Measurements from ENCODE around the gene ADAMTS9.

Gene ADAMTS9

DNA sequence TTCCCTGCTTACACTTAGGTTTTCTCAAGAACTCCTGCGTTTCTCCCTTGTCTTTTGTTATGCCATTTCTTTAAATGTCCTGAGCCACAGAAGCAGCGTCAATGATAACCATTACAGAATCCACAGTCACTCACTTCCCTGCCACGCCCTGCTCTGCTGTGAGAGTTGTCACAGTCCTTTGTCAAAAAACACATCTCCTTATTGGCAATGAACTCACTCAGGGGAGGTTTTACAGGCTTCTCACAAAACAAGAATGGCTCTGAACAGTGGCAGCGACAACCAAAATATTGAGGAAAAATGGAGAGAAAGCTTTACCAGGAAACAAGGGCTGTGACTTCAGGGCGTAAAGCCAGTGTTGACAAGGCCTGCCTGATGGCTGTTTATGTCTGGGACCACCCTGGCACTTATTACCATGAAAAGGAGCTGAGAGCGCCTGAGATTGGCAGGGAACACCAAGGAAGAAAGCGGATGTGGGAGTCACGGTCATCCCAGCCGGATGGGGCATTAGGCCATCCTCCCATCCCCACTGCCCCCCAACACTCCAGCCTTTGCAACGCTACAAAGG lies 111.5 kb downstream of the ADAMTS9 start:
- DNase-seq (ENCODE audit: low read depth in 1 of 2, low spot score in 1 of 2): no peak

DNA sequence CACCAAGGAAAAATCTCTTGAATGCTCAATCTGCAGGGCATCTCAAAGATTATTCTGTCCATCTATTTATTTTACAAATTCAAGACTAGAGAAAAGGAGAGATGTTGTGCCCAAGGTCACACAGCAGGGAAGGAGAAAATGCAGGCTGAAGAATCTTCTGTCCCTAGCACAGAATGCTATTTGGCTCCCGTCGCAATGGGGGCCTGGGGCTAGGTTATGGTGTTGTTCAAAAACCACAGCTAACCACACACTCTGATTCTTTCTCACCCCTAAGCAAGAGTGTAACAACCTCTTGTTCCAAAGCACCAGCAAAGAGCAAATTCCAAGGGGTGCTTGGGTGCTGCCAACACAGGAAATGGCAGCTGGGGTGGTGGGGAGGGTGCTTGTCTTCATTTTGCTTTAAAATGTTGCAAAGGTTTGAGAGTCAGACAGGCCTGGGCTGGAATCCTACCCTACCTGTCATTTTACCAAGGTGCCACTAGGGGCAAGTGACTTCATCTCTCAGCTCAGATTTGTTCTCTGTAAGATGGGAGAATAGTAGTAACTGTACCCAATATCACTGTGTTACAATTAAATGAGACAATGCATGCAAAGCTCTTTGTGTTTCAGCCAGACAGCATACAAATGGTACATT lies 112.5 kb downstream of the ADAMTS9 start:
- DNase-seq (ENCODE audit: low read depth in 1 of 2, low spot score in 1 of 2): no peak

DNA sequence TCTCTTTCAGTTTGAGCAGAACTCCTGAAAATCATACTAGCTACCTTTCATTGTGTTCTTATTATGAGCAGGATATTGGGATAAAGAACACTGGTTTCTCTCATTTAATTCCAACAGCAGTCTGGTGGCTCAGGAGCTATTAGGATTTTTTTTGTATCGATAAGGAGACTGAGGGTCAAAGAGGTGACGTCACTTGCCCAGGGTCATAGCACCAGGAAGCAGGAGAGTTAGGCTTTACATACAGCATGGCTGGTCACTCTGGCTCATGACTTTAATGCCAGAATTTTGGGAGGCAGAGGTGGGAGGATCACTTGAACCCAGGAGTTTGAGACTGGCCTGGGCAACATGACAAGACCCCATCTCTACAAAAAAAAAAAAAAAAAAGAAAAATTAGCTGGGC lies 113.6 kb downstream of the ADAMTS9 start:
- DNase-seq (ENCODE audit: low read depth in 1 of 2, low spot score in 1 of 2): no peak

DNA sequence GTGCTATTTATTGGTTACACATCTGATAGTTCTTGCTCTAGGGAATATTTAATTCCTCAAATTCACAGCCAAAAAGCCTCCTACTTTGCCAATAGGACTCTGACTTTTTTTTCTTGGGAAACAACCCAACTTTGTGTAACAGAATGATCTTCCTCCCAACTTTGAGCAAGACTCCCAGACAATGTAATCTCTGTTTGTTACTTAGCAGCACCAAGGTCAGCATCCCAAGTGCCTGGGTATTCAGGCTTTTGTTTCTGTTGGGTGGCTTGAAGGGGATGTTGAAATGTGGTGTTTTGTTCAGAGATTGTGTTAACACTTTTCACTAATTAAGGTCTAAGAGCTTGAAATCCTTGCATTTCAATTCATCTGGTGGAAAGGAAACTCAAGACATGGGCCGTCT lies 115.8 kb downstream of the ADAMTS9 start:
- DNase-seq (ENCODE audit: low read depth in 1 of 2, low spot score in 1 of 2): no peak

DNA sequence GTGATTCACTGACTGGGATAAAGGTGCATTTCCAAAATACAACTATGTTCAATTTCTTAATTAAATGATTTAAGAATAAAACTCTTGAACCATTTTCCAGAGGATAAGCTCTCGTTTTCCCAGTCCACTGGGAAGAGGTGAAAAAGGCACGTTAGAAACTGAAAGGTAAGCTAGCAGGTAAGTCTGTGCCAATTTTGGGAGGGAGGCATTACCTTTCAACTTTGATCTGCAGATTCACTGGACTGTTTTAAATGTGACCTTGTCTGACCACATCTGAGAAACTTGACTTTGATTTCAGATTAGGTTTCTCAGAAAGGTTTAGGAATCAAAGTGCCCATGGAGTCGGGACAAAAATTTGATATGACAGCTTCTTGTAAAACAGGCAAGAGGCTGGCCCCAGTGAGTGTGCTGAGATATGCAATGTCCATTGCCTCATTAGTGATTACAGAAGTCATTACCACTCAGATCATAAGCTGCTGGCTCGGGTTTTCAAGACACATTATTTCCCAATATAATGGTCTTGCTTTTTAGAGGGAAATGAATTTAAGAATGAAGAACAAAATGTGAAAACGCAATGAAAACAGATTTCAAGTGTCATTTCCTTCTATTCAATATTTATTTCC lies 118.8 kb downstream of the ADAMTS9 start:
- DNase-seq (ENCODE audit: low read depth in 1 of 2, low spot score in 1 of 2): no peak

DNA sequence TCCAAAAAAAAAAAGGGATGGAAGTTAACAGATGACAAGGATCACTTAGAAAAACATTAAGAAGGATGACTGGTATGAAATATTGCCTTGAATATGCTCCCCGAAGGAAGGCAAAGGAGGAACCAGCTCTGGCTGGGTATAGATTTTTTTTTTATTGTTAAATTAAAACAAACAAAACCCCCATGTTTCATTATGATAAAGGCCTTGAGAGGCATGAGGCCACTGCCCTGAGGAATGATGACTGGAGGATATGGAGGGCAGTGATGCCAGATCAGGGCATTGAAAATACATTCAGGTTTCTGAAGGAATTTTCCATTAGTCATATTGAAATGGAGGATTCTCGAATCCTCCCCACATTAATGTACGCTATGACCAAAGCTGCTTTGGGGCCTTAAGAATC lies 120.9 kb downstream of the ADAMTS9 start:
- DNase-seq (ENCODE audit: low read depth in 1 of 2, low spot score in 1 of 2): no peak

DNA sequence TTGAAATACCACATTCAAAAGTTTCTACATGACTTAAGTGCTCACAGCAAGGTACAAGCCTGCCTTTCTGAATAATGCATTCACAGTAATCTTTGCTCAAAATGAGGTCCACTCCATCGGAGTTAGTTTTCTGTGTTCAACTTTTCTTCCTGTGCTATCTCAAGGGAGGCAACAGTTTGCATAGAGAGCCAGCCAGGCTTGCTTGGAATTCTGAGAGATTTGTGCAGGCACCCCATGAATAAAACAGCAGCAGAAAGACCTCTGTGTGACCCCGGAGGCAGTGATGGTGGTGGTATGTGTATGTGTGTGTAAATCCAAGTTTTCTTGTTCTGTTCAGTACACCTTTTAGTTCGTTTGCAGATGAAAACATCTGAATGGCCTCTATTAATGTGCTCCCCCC lies 124.0 kb downstream of the ADAMTS9 start:
- DNase-seq (ENCODE audit: low read depth in 1 of 2, low spot score in 1 of 2): no peak

DNA sequence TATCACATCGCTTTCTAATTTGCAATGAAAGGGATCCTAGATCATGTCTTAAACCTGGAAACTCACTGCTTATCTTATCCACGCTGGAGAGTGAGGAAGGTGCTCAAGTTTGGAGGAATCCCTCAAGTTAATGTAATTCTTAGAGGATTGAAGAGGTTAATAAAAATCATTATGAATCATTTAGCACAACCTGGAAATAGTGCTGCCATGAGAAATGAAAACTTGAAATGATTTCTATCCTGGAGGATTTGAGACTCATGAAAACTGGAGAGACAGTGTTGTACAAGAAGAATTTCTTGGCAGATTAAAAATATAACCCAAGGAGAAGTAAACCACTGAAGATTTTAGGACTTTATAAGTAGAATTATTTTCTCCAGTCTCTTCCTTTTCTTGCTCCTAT lies 125.9 kb downstream of the ADAMTS9 start:
- DNase-seq (ENCODE audit: low read depth in 1 of 2, low spot score in 1 of 2): no peak

DNA sequence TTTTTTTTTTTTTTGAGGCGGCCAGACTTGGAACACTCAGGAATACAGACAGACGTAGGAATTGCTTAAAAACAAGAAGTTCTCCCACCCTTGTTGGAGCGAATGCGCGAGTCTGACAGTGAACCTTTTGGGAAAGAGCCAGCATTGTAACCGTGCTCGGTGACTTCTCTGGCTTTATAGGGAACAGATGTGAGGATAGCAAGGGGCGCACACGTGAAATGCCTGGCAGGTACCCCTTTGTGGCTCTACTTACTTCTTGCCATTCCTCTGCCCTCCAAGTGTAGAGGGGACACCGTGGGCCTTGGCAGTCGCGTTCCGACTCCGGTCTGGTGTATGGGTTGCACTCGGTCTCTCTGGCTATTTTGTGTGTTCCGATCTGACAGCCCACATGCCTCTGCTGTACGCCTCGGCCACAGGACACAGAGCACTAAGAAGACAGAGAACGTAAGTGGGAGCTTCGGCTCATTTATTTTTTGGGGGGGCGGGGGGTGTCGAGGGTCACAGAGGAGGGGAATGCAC lies 126.4 kb downstream of the ADAMTS9 start:
- no peak for DNase-seq (ENCODE audit: low read depth in 1 of 2, low spot score in 1 of 2)

DNA sequence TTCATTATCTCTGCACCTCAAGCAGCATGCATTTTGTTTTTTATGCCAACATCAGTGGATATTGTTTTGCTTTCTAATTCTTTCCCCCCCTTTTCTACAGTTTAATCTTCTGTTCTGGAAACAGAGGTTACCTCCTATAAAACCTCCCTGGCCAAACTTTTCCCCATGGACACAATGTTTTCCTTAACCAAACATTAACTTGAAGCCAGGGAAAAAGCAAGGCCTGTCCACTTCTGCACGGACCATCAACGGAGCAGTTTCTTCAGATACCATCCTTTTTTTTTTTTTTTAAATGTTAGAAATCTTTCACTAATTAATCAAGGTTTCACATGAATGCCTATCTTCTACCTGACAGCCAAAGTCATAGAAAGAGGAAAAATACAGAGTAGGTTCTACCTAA lies 127.0 kb downstream of the ADAMTS9 start:
- no peak for DNase-seq (ENCODE audit: low read depth in 1 of 2, low spot score in 1 of 2)

DNA sequence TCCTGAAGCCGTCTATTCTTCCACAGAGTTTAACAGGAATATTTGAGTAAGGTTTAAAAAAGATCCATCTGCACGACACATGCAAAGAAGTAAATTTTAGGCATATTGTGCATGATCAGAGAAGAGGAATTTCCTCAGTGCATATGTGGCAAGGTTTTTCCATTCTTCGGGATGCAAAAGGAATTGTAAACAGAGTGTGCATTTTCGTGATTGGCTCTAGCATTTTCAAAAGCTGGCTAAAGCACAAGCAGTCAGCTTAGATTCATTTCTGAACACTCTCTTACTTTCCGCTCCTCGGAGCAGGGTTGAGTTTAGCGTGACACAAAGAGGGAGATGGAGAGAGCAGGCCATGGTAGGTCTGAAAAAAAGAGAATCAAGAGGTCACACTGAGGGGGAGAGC lies 128.2 kb downstream of the ADAMTS9 start:
- DNase-seq (ENCODE audit: low read depth in 1 of 2, low spot score in 1 of 2): no peak

DNA sequence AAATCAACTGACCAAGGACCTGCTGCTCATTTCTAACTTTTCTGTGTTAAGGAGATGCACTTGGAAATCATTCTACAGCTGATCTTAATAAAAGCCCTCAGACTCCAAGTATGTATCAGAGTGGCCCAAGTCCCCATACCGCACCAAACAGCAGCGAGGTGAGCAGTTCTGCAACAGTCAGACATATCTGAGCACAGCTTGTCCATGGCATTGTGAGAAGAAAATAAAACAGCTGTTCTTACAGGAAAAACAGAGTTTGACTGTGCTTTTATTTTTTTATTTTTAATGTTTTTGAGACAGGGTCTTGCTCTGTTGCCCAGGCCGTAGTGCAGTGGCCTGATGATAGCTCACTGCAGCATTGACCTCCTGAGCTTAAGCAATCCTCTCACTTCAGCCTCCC lies 131.8 kb downstream of the ADAMTS9 start:
- DNase-seq (ENCODE audit: low read depth in 1 of 2, low spot score in 1 of 2): no peak

DNA sequence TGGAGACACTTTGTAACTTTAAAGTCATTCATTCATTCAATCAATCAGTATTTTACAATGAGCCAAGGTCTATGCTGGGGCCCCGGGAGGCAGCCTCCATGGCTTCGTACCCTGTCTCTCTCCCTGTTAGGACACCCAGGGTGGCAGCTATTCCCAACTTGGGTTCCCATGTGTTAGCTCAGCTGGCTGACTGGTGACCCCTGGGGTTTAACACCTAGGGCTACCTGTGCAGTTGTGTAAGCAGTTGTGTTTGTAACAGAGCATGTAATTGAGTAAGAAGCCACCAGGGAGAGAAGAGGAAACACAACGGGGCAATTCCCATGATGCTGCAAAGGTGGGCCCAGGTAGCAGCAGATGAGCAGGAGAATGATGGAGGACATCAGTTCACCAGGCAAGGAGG lies 132.4 kb downstream of the ADAMTS9 start:
- no peak for DNase-seq (ENCODE audit: low read depth in 1 of 2, low spot score in 1 of 2)

DNA sequence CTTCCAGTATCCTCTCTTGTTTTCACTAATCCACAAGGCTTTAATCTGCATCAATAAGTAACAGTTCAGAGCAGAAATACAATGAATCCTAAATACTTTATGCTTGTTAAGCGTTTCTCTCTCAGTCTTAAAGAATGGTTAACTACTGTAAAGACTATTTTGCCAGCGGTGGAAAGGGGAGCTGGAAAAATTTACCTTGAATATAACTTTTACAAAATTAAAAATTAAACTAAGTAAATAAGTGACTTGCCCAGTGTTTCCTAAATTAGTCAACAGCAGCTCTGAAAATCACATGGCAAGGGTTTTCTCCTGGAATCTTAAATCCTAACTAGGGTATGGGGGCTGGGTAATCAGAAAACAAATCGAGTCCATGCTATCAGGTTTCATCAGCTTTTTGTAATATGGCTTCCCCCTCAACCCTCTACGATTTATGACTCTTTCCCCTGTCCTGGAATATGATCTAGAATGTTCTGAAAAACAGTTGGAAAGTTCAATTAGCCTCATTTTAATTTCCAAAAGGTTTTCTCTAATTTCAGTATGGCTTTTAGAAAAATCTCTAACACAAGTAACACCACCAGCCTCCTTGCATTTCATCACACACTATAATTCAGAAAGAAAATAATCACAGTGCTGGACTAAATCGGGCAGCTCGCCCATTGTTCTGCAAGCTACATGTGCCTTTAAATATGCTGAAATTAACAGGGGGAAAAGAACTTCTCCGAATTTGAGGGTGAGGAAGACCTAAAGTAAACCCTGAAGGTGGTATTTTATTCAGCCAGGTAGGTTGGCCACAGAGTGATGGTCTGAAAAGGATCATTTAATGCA lies 133.5 kb downstream of the ADAMTS9 start:
- no peak for DNase-seq (ENCODE audit: low read depth in 1 of 2, low spot score in 1 of 2)

DNA sequence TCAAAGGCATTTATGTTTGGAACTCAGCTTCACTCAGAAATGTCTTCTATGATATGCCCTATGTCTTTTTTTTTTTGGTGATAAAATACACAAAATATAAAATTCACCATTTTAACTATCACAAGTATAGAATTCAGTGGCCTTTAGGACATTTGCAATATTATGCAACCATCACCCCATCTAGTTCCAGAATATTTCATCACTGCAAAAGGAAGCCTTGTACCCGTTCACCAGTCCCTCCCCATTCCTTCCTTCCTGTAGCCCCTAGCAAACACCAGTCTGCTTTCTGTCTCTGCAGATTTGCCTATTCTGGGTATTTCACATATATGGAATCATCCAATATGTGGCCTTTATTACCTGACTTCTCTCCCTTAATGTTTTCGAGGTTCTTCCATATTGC lies 134.8 kb downstream of the ADAMTS9 start:
- DNase-seq (ENCODE audit: low read depth in 1 of 2, low spot score in 1 of 2): no peak

DNA sequence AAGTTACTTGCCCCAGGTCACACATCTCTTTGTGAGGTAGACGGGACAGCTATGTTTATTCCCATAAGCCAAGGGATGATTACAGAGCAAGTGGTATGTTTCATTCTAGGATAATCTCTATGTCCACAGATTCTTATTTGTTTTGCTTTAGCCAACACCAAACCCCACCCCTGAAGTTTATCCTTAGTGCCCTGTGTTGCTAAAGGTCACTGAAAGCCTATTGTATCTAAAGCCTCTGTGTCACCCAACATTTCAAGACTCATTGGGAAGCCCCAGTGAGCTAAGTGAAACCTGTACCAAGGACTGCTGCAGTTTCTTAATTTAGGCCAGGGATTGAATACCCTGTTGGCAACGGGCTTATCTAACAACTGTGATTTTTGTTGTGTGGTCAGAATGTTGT lies 135.6 kb downstream of the ADAMTS9 start:
- DNase-seq (ENCODE audit: low read depth in 1 of 2, low spot score in 1 of 2): no peak

DNA sequence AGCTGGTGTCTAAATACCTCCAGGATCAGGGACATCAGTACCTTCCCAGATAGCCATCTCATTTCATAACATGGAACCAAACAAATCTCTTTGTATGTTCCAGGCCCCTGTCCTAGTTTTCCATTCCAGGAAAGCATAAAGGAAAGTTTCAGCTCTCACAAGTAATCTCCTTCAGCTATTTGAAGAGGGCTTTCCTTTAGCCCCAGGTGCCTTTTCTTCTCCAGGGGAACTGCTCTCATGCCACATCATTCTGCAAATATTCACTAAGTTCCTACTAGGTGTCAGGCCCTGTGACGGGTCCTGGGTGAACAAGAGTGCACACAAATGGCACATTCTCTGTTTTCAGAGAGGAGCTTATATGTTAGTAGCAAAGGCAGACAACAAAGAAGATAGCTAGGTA lies 136.1 kb downstream of the ADAMTS9 start:
- no peak for DNase-seq (ENCODE audit: low read depth in 1 of 2, low spot score in 1 of 2)

DNA sequence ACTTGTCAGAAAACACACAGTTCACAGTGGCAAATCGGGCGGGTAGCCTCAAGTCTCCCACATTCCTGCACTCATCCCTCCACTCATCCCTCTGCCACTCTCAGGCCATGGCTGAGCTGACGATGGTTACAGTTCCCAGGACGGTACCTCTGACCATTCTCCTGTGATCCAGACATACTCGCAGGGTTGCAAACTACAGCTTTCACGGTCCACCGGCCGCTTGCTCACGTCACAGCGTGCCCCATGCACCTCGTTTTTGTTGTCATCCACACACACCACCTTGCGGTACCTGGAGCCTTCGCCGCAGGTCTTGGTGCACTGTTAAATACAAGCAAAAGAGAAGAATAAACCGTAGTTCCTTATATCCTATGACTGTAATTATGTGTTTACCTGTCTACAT lies 137.1 kb downstream of the ADAMTS9 start:
- no peak for DNase-seq (ENCODE audit: low read depth in 1 of 2, low spot score in 1 of 2)

DNA sequence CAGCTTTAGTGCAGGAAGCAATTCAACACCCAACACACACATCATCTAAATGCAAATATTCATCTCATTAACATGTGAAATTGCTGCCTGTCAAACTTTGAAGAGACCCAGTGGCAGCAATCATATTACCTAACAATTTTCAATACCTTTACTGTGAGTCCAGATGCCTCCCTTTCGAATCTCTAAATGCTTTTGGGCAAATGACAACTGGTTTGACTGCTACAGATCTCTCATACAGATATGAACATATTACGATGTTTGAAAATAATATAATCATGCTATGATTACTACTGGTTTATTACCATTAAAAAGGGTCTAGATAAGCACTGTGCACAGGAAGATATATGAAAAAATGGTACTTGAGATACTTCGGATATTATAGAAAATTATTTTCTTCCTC lies 137.9 kb downstream of the ADAMTS9 start:
- no peak for DNase-seq (ENCODE audit: low read depth in 1 of 2, low spot score in 1 of 2)

DNA sequence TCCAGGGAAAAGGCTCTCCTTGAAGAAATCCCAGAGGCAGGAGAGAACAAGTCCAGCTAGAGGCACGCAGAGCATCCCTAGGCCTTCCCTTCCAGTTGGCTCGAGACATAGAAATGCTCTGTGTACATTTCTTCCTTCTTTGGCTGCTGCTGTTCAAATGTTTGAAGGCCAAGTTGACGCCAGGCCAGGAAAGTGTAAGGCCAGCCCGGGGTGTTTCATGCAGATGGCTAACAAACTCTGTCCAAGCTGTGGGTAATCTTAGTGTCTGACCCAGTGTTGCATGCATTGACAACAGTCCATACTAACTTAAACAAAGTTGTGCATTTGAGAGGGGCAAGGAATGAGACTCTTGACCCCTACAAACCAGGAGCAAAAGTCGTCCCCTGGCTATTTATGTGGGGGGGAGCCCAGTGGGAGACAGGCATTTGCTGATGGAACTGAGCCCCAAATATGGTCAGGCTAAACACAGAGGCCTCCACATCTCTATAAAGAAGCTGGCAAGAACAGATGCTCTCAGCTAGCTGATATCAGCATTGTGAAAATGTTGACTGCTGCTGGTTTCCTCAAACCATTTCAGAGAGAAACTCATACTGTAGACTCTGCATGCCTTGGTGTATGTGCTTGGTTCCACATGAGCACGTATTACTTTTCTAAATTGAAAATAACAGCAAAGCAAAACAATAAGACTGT lies 139.5 kb downstream of the ADAMTS9 start:
- no peak for DNase-seq (ENCODE audit: low read depth in 1 of 2, low spot score in 1 of 2)

DNA sequence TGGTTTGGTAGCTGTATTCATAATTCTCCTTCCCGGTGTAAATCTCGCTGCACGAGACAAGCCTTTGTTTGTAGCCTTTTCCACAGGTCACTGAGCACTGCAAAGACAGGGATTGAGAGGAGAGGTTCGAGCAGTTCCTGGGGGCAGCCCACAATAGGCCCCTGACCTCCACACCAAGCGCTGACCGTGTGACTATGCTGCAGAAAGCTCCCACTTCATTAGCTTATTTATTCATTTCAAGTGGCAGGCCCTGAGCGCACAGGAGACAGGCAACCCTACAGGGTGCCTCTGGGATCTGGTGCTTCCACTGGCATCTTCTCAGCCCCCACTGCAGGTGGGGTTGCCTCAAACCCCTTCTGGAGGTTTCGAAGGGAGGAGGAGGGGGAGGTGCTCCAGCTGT lies 140.9 kb downstream of the ADAMTS9 start:
- DNase-seq (ENCODE audit: low read depth in 1 of 2, low spot score in 1 of 2): no peak
